LNCaP clone FGC (cell line): ENCODE data around the gene BAK1.

ENCODE experiments used
- DNase-seq: peaks from one replicate; pipeline ENCODE4 v3.0.0-alpha.2; 2011; ENCODE audit warnings: low read depth
- H3K4me3 ChIP-seq: 2 replicates; pipeline ENCODE4 v1.5.1; 2011; ENCODE audit warnings: mild to moderate bottlenecking, low read depth, low read length, control low read depth
- TF ChIP-seq, protein P1 (sequence below): IDR thresholded peaks from 2 replicates; pipeline ENCODE4 v1.5.1; 2012; ENCODE audit warnings: mild to moderate bottlenecking; ENCODE audit not compliant: control insufficient read depth, insufficient read depth; ENCODE audit errors: extremely low read depth

Gene BAK1

DNA sequence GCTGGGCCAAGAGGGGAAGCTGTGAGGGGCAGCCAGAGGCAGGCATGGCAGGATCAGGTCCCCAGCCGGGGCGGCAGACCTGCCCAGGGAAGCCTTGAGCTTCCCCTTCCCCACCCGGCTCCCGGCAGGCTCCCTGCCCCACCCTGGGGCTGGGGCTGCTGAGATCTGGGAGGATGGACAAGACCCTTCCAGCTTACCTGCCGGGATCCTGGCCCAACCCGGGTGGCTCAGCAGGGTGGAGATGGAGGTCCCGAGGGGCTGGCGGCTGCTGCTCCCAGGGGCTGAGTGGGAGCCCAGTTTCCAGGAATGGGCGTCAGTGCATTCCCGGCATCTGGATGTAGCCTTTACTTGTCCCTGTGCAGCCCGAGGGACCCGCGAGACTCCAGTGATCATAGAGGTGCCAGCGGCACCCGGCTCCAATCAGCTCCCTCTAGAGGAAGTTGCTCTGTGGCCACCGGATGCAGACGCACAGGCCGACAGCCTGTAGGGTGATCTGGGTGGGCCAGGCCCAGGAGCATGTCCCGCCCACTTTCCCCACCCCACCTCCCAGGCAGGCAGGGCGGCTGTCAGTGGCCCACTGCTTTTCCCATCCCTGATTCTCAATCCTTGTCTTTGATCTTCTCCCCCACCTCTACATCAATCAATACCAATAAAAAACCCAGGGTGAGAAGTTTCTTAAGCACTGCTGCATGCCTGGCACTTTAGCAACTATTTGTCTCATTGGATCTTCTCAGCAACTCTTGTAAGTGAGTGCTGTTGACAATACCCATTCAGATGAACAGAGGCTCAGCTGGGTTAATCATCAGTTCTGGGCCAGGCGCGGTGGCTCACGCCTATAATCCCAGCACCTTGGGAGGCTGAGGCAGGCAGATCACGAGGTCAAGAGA is at the start of gene BAK1:
Gene BAK1, minus strand, starts transcription at position 449 of the 887 bp plus-strand sequence. CDS start 2,672 bp downstream, outside the sequence.
- DNase-seq: no peak
- H3K4me3 ChIP-seq: peak within 1 kb of the TSS; percentile 85
- TF ChIP-seq, protein P1, sequence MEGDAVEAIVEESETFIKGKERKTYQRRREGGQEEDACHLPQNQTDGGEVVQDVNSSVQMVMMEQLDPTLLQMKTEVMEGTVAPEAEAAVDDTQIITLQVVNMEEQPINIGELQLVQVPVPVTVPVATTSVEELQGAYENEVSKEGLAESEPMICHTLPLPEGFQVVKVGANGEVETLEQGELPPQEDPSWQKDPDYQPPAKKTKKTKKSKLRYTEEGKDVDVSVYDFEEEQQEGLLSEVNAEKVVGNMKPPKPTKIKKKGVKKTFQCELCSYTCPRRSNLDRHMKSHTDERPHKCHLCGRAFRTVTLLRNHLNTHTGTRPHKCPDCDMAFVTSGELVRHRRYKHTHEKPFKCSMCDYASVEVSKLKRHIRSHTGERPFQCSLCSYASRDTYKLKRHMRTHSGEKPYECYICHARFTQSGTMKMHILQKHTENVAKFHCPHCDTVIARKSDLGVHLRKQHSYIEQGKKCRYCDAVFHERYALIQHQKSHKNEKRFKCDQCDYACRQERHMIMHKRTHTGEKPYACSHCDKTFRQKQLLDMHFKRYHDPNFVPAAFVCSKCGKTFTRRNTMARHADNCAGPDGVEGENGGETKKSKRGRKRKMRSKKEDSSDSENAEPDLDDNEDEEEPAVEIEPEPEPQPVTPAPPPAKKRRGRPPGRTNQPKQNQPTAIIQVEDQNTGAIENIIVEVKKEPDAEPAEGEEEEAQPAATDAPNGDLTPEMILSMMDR: peak; percentile 55

DNA sequence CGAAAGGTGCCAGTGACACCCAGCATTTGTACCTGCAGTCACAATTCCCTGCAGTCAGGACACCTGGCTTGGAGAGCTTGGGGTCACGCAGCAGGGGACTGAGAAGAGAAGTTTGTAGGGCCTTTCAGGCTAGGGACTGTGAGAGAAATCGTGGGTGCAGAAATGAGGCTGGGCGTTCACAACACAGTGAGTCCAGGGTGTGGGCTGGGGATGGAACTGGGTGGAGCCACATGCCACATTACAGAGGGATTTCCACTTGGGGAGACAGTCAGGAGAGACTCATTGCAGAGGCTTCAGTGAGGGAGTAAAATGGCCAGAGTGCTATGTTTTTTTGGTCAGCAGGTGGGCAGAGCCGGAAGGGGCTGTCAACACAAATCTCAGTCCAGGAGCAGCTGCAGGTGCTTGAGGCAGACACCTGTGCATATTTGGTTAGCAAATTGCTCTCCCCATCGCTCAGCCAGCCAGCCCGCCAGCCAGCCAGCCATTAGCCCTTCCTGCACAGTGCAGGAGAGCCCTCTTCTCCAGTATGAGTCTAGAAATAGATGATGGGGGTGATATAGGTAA is 48.4 kb upstream of the BAK1 start:
- no peak for DNase-seq
- no peak overlapping the region for H3K4me3 ChIP-seq
- TF ChIP-seq, protein P1: no peak

DNA sequence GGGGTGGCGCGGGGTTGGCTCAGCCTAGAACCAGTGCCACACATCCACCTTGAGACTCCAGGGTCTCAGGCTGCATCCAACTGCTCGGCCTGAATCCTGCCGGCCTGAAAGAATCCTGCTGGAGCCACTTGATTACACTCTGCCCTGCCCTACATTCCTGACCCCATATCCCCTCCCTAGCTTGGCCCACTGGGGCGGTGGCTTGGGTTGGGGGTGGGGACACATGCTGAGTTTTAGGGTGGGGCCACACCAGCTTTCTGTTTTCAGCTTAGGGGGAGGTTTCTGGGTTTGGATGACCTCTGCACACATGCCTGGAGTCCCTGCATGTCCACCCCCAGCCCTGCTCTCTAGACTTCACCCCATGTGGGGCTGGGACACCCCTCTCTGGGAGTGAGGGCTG is 47.8 kb upstream of the BAK1 start:
- TF ChIP-seq, protein P1: no peak
- no peak for DNase-seq
- no peak overlapping the region for H3K4me3 ChIP-seq

GRCh38 chr6:33624856-33625255 is 44.8 kb upstream of the BAK1 start:
- H3K4me3 ChIP-seq: no peak overlapping the region
- DNase-seq: no peak
- TF ChIP-seq, protein P1: no peak

DNA sequence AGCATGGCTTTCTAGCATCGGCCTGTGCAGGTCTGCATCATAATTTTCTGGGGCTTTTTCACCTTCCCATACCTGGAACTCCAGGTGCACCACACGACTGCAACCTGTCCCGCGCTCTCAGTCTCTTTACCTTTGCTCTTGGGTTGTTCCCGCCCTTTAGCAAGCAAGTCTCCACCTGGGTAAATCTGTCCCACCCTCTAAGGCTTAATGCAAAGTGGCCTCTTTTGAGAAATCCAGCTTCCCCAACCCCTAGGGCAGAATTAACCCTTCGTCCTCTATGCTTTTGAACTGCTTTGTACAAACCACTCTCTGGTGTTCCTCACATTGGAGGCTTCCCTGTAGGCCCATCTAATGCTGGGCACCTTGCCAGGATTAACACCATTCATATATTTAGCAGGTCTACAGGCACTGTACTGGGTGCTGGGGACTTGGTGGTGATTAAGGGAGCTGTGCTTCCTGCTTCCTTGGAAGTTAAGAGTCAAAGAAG is 43.9 kb upstream of the BAK1 start:
- no peak overlapping the region for H3K4me3 ChIP-seq
- TF ChIP-seq, protein P1: no peak
- DNase-seq: no peak

DNA sequence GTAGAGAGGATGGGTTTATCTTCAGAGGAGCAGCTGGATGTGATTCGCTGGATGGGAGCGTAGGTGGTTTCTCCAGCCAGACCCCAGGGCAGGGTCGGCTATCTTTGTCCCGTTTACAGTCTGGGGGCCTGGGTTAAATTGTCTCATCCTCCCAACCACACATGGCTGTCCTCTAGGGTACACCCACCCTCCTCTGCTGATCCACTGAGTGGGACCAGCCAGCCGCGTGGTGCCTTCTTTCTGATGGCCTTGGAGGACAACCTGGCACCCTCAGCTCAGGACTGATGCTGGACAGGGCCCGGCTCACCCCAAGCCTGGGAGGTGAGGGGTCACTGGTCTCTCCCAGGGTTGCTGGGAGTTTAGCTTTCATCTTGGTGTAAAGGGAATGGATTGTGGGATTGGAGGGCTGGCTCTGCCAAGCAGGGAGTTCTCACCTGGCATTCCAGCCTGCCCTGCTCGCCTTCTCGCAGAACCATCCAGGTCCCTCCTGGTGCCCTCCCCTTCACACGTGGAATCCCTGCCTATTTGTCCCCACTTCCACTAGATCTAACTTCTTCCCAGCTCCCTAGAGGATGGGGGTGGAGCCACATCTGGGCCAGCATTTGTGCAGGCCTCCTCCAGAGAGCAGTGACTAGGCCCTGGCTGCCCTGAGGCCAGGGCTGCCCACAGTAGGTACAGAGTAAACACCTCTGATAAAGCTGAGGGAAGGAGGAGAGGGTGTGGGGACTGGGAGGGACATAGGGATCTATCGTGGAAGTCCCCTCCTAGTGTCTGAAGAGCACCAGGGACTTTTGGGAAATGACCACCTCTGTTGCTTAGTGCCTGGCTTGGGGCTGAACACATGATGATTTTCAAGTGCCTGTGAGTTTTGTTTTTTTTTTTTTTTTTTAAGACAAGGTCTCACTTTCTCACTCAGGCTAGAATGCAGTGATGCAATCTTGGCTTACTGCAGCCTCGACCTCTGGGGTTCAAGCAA is 42.7 kb upstream of the BAK1 start:
- no peak for DNase-seq
- TF ChIP-seq, protein P1: no peak
- peak overlapping the region; percentile 84 for H3K4me3 ChIP-seq
